DMS79 treated with DMSO at 0.1 percent for 48 hours (cell line): ENCODE results near the gene RNU2-63P.
"Not testable (repeated sequence)": the region's sequence is repeated elsewhere in the genome, so short reads cannot be mapped to it uniquely, and the experiment has no call there.

Source experiments
- DNase-seq: peaks from one replicate; lab custom pipeline; 2025; lab: John Stamatoyannopoulos, UW

RNU2-63P gene

DNA sequence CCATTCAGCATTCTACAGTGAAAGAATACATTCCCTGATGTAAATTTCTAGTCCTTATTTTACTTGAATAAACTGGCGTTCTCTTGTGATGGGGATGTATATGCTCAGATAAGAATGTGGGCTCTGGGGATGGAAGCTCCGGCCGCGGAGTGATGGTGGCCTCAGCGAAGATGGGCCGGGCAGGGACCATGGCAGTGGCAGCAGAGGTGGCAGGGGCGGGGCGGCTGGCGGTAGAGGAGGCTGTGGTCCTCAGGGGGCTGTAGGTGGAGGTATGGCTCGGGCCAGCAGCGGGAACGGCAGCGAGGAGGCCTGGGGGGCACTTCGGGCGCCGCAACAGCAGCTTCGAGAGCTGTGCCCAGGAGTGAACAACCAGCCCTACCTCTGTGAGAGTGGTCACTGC lies 44.0 kb downstream of the RNU2-63P start:
- DNase-seq = not testable (repeated sequence)
